GM23338 (cell line): ENCODE results near the gene FRS2.

Experiments used
- CREB1 ChIP-seq: fragments of 250-450 bp; sonication (Bioruptor Pico); IDR thresholded peaks from 2 replicates; pipeline ENCODE4 v1.5.0; 2020; ENCODE audit warnings: low read depth, mild to moderate bottlenecking, moderate library complexity
- CTCF ChIP-seq, 2 experiments: fragments of 200-600 bp in 1 of 2; sonication (generic) in 1 of 2; conservative IDR thresholded peaks; 2 replicates each; pipeline versions ENCODE4 v1.5.1 to v1.6.1; 2016 to 2017; ENCODE audit warnings: antibody characterized with exemption in 2 of 2, low read depth in 2 of 2, mild to moderate bottlenecking in 2 of 2, moderate library complexity in 1 of 2

- peak; percentile 38 to 61 for TF ChIP-seq CTCF (conservative IDR thresholded peaks at IDR 0.05; ENCODE audit: low read depth in 2 of 2)
- peak; percentile 14; the same call in 1 of the 2 replicates for TF ChIP-seq CREB1
Observed at GRCh38 chr12:69470189-69471075, at the start of gene FRS2.
